ENCODE measurements around the gene GLRX2. TPM values are rescaled to one million over a fixed set of nuclear protein-coding genes. Genes with fewer than 3 reads are reported as not detected.

The GLRX2 gene
- total RNA-seq, 2 donors from 2014 or later = 24.5 to 27.0 TPM

- ATAC-seq = no peak
- DNase-seq = no peak
- intact Hi-C loops (cut with DNase I) = no loop called here
Measured at GRCh38 chr1:193114485-193115095, 9.4 kb upstream of the GLRX2 start.

DNA sequence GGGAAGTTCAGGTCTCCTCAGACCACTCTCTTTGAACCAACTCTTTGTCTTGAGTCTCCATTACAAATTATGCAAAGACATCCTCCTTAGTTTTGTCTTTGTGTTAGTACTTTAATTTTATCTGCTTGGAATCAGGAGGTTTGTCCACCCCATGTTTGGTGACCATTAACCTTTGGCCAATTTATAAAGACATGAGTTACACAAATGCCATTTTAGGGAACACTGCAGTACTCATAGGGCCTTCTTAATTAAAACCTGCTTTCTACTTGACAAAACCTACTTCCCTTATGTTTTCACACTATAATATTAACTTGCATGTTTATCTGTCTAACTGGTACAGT is 8.7 kb upstream of the GLRX2 start:
- DNase-seq (no peak), ATAC-seq (no peak)
- intact Hi-C loops (cut with DNase I) = no loop called here

GRCh38 chr1:193113258-193113991 is 8.2 kb upstream of the GLRX2 start:
- DNase-seq (no peak), ATAC-seq (no peak)
- intact Hi-C loops (cut with DNase I) = no loop called here

DNA sequence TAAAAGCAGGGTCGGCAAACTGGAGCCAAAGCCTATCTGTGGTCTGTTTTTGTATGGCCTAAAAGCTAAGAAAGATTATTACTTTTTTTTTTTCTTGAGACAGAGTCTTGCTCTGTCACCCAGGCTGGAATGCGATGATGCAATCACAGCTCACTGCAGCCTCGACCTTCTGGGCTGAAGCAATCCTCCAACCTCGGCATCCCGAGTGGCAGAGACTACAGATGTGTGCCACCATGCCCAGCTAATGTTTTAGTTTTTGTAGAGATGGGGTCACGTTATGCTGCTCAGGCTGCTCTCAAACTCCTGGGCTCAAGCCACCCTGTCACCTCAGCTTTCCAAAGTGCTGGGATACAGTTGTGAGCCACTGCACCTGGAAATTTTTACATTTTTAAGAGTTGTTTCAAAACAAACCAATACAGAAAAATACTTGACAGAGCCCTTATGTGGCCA is 6.5 kb upstream of the GLRX2 start:
- intact Hi-C loops (cut with DNase I) = no loop called here
- ATAC-seq = peak; percentile 67 to 91
- peak; percentile 68 for DNase-seq

GRCh38 chr1:193110864-193111263 is 5.7 kb upstream of the GLRX2 start:
- DNase-seq = no peak
- intact Hi-C loops (cut with DNase I) = no loop called here
- ATAC-seq = no peak

DNA sequence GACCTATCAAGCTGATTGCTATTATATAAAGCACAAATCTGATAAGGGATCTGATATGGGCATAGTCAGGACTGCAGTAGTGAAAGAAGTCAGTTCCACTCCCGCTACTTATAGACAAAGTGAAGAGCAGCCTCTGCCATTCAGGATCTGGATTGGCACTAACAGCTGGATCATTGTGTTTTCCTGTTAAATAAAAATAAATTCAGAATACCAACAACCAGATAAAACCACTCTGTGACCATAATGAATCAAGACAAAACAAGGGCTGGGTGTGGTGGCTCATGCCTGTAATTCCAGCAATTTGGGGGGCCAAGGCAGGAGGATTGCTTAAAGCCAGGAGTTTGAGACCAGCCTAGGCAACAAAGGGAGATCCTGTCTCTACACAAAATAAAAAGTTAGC is 5.0 kb upstream of the GLRX2 start:
- ATAC-seq (no peak), DNase-seq (no peak)
- intact Hi-C loops (cut with DNase I) = no loop called here

DNA sequence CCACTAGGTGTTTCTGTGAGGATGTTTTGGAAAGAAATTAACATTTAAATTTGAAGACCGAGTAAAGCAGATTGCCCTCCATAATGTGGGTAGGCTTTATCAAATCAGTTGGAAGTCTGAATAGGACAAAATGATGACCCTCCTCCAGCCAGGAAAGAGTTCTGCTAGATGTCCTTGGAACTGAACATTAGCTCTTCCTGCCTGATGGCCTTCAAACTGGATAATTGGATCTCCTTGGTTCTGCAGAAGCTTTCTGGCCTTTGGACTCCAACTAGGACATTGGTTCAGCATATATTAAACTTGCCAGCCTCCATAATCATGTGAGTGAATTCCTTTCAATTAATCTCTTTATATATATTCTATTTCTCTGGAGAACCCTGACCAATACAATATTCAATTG is 4.4 kb upstream of the GLRX2 start:
- intact Hi-C loops (cut with DNase I) = no loop called here
- DNase-seq = no peak
- ATAC-seq = no peak

DNA sequence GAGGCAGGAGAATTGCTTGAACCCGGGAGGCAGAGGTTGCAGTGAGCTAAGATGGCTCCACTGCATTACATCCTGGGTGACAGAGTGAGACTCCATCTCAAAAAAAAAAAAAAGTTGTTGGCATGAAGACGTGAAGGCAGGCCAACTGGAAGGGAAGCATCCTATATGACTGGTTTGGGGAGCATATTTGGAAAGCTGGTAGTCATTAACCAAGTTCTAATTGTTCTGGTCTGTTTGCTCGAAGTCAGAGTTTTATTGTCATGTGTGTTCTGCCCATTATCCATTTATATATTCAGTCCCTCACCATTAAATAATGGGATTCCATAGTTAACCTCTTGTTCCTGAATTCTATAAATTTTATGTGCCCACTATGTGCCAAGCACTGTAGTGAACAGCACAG is 3.3 kb upstream of the GLRX2 start:
- DNase-seq (no peak), ATAC-seq (no peak)
- intact Hi-C loops (cut with DNase I) = no loop called here

- ATAC-seq (no peak), DNase-seq (no peak)
- intact Hi-C loops (cut with DNase I) = no loop called here
Measured at GRCh38 chr1:193105821-193106177, 585 bp upstream of the GLRX2 start.

DNA sequence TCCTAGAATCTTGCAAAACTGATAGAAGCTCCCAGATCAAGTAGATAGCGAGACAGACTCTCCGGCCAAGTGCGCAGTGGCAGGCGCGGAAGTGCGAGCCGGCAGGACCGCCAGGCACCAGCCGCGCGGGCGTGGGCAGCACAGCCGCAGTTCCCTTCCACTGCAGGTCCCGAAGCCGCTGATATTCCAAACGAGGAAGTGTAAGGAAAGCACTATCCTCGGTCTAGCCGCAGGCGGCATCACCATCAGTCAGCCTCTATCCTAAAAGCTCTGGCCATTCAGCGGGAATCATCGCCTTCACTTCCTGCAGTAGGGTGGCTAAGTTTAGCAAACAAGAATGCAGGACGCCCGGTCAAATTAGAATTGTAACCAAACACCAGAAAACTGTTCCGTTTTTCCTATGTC is 710 bp downstream of the GLRX2 start:
- intact Hi-C loops (cut with DNase I) = loop anchor here in 1 of 2 donors (5.0 kb wide), 1 partner anchor 42 kb away; no protein-coding TSS in a partner anchor
- ATAC-seq (peak; percentile 31 to 76), DNase-seq (peak; percentile 62)

DNA sequence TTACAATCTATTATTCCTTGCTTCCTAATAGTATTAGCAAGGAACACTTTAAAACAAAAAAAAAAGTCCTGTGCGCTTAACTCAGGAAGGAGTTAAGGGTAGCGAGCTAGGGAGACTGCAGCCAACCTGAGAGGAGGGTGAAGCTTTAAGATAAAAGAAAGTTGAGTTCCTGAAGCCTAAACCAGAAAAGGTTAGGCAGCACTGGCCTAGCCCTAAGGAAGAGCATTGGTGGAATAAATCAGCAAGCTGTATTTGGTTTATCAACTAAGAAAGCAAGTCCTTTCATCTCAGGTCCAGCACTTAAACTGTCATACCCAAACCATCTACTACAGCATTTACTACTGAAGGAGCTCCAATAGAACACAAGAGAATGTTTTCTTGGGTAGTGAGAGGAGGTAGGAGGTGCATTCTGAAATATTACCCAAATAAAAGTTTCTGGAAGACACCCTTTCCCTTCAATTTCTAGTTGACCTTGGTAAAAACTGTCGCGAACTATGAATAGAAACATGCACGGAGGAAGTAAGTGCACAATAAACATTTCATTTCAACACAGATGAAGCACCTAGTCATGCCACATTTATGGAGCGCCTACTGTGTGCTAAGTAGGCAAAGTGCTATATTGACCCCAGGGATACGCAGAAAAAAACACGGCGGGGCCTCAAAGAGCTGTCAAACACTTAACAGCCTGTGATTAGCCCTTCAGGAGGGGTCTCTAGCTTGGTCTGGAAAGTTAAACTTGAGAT is 1.3 kb downstream of the GLRX2 start:
- intact Hi-C loops (cut with DNase I) = loop anchor here in 1 of 2 donors (5.0 kb wide), 1 partner anchor 42 kb away; no protein-coding TSS in a partner anchor
- DNase-seq (no peak), ATAC-seq (no peak)

GRCh38 chr1:193102662-193103061 is 2.6 kb downstream of the GLRX2 start:
- DNase-seq = no peak
- intact Hi-C loops (cut with DNase I) = loop anchor here in 1 of 2 donors (5.0 kb wide), 1 partner anchor 40 kb away; no protein-coding TSS in a partner anchor
- ATAC-seq = no peak

DNA sequence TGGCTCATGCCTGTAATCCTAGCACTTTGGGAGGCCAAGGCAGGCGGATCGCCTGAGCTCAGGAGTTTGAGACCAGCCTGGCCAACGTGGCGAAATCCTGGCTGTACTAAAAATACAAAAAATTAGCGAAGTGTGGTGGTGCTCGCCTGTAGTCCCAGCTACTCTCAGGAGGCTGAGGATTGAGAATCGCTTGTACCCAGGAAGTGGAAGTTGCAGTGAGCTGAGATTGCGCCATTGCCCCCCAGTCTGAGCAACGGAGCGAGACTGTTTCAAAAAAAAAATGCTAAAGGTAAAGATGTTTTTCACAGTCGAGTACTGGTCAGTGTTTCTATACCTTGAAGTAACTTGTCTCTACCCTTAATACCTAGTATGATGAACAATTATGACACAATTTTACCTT is 11.1 kb downstream of the GLRX2 start:
- intact Hi-C loops (cut with DNase I) = no loop called here
- no peak for DNase-seq
- ATAC-seq = no peak

- DNase-seq (no peak), ATAC-seq (no peak)
- intact Hi-C loops (cut with DNase I) = no loop called here
Measured at GRCh38 chr1:193090865-193091264, 14.3 kb downstream of the GLRX2 start.

- DNase-seq = no peak
- intact Hi-C loops (cut with DNase I) = no loop called here
- ATAC-seq = peak; percentile 34 to 78
Measured at GRCh38 chr1:193087893-193088292, 17.3 kb downstream of the GLRX2 start.

- DNase-seq = no peak
- intact Hi-C loops (cut with DNase I) = no loop called here
- ATAC-seq = no peak
Measured at GRCh38 chr1:193086342-193086741, 18.9 kb downstream of the GLRX2 start.

- no peak for DNase-seq
- ATAC-seq = no peak
- intact Hi-C loops (cut with DNase I) = no loop called here
Measured at GRCh38 chr1:193085263-193085662, 20.0 kb downstream of the GLRX2 start.

GRCh38 chr1:193083365-193084088 is 21.7 kb downstream of the GLRX2 start:
- ATAC-seq = no peak
- DNase-seq = no peak
- intact Hi-C loops (cut with DNase I) = no loop called here

GRCh38 chr1:193079187-193079586 is 26.0 kb downstream of the GLRX2 start:
- intact Hi-C loops (cut with DNase I) = no loop called here
- ATAC-seq (no peak), DNase-seq (no peak)

GRCh38 chr1:193077991-193078390 is 27.2 kb downstream of the GLRX2 start:
- ATAC-seq (no peak), DNase-seq (no peak)
- intact Hi-C loops (cut with DNase I) = no loop called here
